GM19025 (cell line): Measurements from ENCODE around the gene DEPP1.
A peak's percentile ranks its signal among the peaks of the same experiment; 100 is the strongest.

Experiments
- ATAC-seq: cut with Tn5 transposase; IDR thresholded peaks from one replicate; pipeline ENCODE4 v1.9.1; 2021; ENCODE audit warnings: mild to moderate bottlenecking, low read depth, moderate library complexity; ENCODE audit not compliant: unreplicated experiment

The DEPP1 gene

GRCh38 chr10:44980309-44981171 is 1.9 kb upstream of the DEPP1 start:
- ATAC-seq, result no peak

GRCh38 chr10:44979281-44980191 is 927 bp upstream of the DEPP1 start:
- no peak for ATAC-seq

DNA sequence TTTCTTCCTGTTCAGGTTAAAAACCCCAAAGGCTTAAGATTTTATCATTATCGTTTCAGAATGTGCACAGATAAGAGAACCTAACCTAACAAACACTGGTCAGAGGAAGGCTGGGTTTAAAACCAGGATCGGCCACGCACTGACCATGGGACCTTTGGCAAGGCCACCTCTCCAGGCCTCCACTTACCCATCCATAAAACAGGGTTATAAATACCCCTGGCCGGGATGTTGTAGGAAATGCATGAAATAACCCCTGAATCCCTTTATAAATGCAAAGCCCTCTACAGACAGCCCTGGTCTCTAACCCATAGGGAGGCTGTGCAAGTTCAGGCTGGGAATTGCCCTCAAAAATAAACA is 418 bp downstream of the DEPP1 start:
- no peak for ATAC-seq

DNA sequence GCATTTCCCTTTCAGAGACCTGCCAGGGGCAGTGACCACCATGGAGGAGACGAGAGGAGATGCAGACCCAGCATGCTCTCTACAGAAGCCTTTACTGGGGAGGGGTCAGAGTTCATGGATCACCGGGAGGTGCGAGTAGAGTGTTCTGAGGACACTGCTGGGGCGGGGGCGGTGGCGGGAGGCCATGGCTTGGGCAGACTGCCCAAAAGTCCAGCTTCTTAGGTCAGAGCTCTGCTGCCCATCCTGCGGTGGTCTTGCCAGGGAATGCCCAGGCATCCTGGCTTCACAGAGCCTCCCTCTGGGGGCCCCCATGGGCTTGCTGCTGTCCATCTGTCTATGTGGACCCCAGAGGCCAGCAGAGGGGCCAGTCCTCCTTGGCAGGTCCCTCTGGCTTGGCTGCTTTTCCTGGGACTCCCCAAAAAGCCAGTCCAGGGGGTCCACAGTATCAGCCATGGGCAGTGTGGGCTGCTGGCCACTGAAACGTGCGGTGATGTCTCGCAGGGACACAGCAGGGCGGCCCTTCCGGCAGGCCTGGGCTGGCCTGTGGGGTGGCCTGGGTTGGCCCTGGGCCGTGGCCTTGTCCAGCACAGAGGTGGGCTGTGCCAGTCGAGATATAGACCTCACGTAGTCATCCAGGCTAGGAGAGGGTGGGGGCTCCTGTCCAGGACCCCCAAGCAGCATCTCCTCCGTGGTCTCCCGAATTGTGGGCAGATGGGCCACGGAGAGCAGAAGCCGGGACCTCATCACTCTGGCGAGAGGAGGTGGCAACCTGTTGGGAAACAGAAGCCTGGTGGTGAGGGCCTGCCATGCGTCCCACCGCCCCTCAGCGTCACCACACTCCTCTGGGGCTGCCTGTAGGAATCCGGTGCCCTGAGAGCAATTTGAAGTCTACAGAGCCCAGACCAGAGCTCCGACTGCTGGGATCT is 1.1 kb downstream of the DEPP1 start:
- no peak for ATAC-seq

GRCh38 chr10:44976352-44977198 is 2.0 kb downstream of the DEPP1 start:
- ATAC-seq, result no peak

- no peak for ATAC-seq
Observed at GRCh38 chr10:44975431-44976331, 2.9 kb downstream of the DEPP1 start.

DNA sequence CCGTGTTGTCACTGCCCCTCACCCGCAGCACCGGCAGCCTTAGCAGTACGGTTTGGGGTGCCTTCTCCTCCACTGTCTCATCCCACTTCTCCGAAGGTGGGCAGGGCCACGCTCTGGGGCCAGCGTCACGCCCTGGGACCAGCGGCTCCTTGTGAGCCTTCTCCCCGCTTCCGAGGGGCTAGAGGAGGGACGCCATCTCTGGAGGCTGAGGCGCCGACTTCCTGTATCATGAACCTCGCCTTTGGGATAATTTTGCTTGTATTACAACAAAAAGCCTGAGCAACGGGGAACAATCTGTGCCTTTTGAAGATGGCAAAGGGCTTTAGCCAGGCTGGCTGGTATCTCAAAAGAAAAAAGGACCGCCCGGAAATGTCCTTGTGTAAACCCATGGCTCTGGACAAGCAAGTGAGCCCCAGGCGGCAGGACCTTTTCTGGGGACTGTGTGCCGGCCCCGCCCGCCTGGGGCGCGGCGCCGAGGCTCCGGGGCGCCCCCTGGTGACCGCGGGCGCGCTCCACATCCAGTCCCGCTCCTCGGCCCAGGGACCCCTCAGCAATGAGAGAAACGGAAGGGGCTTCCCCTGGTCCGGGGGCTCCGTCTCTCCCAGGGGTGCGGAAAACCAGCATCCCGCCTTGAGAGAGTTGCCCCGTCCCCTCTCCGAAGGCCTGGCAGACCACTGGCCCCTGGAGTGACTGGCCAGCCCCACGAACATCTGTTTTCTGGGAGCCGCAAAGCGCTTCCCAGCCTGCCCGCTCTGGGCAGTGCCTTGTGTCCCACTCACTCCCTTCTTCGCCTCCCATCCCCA is 3.8 kb downstream of the DEPP1 start:
- ATAC-seq, result peak; percentile 66

DNA sequence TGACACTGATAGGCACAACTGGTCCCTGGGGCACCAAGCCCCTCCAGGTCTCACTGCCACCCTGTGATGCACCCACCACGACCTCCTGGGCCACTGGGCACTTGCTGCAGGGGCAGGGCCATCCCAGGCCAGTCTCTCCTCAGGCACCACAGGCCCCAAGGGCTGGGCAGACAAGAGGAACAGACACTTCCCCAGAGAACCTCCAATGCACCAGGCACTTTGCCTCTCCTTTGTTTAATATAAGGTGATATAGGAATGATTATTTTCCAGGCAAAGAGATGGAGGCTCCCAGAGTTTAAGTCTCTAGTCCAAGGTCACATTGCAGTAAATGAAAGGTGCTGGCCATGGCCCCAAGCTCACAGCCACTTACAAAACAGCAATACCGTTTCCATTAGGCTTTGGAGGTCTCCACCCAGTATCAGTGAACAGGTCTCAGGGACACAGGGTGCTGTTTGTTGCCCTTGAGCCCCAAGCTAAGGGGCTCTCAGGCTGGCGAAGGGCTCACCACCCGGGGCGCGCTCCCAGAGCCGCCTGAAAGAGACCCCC is 4.5 kb downstream of the DEPP1 start:
- ATAC-seq, result no peak

- peak; percentile 29 for ATAC-seq
Observed at GRCh38 chr10:44973323-44974081, 5.1 kb downstream of the DEPP1 start.

DNA sequence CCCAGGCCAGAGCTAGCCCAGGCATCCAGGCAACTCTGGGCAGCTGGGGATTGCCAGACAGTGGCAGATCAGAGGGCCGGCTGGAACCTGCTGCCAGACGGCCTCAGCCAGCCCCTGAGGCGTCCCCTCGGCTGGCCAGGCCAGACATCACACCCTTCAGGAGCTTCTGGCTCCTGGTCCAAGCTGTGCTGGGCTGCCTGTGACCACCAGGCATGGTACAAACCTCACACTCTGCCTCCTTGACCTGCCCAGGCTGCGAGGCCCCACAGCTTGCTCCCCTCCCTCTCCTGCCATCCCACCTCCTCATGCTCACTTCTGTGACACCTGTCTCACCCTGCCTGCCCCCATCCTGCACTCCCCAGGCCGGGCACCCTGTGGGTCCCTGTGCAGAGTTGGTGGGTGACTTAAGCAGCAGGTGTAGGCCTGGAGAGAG is 5.7 kb downstream of the DEPP1 start:
- no peak for ATAC-seq

DNA sequence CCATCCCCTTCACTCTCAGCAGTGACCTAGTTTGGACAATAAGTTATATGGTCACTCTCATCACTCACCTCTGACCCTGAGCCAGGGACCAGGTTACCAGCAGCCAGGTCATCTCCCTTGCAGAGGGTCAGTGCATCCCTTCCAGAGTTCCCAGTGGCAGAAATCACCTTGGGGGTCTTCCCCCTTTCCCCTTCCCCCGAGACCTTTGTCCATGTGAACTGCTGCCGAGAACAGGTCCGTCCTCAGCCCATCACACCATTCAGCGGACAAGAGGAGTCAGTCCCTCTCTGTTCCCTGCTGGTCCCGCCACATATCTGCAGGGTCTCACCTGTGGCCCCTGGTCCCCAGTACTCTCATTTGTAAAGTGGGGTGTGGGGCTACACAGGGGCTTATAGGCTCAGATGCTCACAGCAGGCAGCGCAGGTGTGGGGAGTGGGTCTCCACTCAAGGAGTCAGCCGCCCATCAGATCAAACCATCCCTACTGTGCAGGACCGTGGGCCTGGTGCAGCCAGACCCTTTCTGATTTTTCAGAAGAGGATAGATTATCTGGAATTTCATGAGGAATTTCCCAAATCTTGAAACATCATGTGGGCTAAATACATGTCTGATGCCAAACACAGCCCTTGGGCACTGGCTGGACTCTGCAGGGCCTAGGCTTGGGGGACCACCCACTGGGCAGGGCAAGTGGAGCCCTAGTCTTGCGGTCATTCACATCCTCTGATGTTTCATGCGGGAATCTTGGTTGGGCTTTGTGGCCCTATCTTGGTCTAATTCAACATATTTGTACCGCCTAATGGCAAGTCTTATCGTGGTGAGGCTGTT is 6.5 kb downstream of the DEPP1 start:
- no peak for ATAC-seq

- no peak for ATAC-seq
Observed at GRCh38 chr10:44971434-44971833, 7.2 kb downstream of the DEPP1 start.

DNA sequence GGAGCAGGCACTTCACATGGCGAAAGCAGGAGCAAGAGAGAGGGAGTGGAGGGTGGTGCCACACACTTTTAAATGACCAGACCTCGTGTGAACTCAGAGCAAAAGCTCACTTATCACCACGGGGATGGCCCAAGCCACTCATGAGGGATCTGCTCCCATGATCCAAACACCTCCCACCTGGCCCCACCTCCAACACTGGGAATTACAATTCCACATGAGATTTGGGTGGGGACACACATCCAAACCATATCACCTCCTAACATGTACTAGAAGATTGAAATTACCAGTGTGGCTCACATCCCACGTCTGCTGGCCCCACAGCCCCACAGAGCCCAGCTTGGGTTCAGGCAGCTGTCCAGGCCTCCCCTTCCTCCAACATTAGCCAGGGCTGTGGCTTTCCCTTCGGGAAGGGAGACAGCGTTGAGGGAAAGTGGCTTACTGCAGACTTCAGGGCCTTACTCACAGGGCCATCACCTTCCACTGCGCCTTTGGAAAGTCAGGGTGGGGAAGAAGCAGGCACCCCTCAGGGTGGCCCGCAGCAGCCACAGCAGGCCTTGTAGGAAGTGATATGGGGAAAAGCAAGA is 7.7 kb downstream of the DEPP1 start:
- ATAC-seq, result no peak

DNA sequence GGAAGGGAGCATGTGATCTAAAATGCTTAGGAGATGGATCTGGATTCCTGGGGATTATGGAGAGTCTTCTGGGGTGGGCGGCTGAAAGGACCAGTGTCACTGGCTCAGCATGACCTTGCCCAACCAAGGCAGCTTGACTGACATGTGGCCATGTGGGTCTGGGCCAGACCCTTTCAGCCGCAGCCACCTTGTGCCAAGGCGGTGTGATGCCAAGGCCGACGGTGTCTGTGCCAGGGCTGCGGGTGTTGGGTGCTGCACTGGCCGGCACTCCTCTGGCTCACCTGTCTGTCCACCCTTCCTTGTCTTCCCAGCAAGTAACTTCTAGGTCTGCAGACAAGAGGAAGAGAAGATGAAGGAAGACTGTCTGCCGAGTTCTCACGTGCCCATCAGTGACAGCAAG is 8.8 kb downstream of the DEPP1 start:
- ATAC-seq, result no peak
